Eye (tissue), 1 donor: ENCODE measurements around the gene CDH22.

ENCODE experiments used
- DNase-seq: peaks from one replicate; pipeline ENCODE4 v3.0.0-alpha.2; 2015

The CDH22 gene

GRCh38 chr20:46308258-46309157 lies at the start of gene CDH22:
Gene CDH22 (minus strand): TSS chr20:46308498. CDS start chr20:46251294, 57,204 bp downstream.
- peak; percentile 82 for DNase-seq

GRCh38 chr20:46357030-46357514 lies 48.8 kb upstream of the CDH22 start:
- no peak for DNase-seq

- DNase-seq: no peak
Observed at GRCh38 chr20:46356195-46357029, 48.1 kb upstream of the CDH22 start.

- DNase-seq: no peak
Observed at GRCh38 chr20:46355778-46356177, 47.5 kb upstream of the CDH22 start.

GRCh38 chr20:46354920-46355654 lies 46.8 kb upstream of the CDH22 start:
- no peak for DNase-seq

GRCh38 chr20:46354207-46354555 lies 45.9 kb upstream of the CDH22 start:
- no peak for DNase-seq

- DNase-seq: no peak
Observed at GRCh38 chr20:46353500-46354206, 45.4 kb upstream of the CDH22 start.

GRCh38 chr20:46352370-46352938 lies 44.2 kb upstream of the CDH22 start:
- DNase-seq: no peak

- no peak for DNase-seq
Observed at GRCh38 chr20:46351357-46352058, 43.2 kb upstream of the CDH22 start.

GRCh38 chr20:46350986-46351267 lies 42.6 kb upstream of the CDH22 start:
- no peak for DNase-seq

GRCh38 chr20:46350201-46350985 lies 42.1 kb upstream of the CDH22 start:
- DNase-seq: no peak

- DNase-seq: no peak
Observed at GRCh38 chr20:46349742-46350056, 41.4 kb upstream of the CDH22 start.

GRCh38 chr20:46349035-46349741 lies 40.9 kb upstream of the CDH22 start:
- DNase-seq: peak; percentile 90

GRCh38 chr20:46347841-46348803 lies 39.8 kb upstream of the CDH22 start:
- peak; percentile 65 for DNase-seq

- no peak for DNase-seq
Observed at GRCh38 chr20:46346770-46347169, 38.5 kb upstream of the CDH22 start.

- DNase-seq: no peak
Observed at GRCh38 chr20:46344488-46345162, 36.3 kb upstream of the CDH22 start.

GRCh38 chr20:46343975-46344357 lies 35.7 kb upstream of the CDH22 start:
- no peak for DNase-seq

GRCh38 chr20:46343348-46343974 lies 35.2 kb upstream of the CDH22 start:
- peak; percentile 59 for DNase-seq
